NB4 (cell line): Measurements from ENCODE around the gene CYFIP2.

Experiments
- DNase-seq: peaks from one replicate; pipeline ENCODE4 v3.0.0; 2010; ENCODE audit warnings: low read depth
- H3K4me3 ChIP-seq: one replicate; pipeline ENCODE4 v1.5.1; 2011; ENCODE audit warnings: mild to moderate bottlenecking, low read depth, low read length, moderate library complexity
- MAX ChIP-seq: IDR thresholded peaks from 2 replicates; pipeline ENCODE4 v1.6.1; 2011; ENCODE audit warnings: low read depth, low read length
- MYC ChIP-seq: IDR thresholded peaks from 2 replicates; pipeline ENCODE4 v1.6.1; 2011; ENCODE audit warnings: low read depth, low read length
- POLR2A ChIP-seq: IDR thresholded peaks from 2 replicates; pipeline ENCODE4 v1.6.1; 2011; ENCODE audit warnings: mild to moderate bottlenecking; ENCODE audit not compliant: insufficient read length; ENCODE audit errors: extremely low read depth
- TF ChIP-seq, protein P1 (sequence below): IDR thresholded peaks from one replicate; pipeline ENCODE4 v1.5.1; 2012; ENCODE audit warnings: low read depth, low read length

CYFIP2 gene

GRCh38 chr5:157322581-157322980 lies 56.7 kb downstream of the CYFIP2 start:
- no peak for TF ChIP-seq POLR2A
- no peak for TF ChIP-seq MAX
- no peak for TF ChIP-seq MYC
- TF ChIP-seq, protein P1, sequence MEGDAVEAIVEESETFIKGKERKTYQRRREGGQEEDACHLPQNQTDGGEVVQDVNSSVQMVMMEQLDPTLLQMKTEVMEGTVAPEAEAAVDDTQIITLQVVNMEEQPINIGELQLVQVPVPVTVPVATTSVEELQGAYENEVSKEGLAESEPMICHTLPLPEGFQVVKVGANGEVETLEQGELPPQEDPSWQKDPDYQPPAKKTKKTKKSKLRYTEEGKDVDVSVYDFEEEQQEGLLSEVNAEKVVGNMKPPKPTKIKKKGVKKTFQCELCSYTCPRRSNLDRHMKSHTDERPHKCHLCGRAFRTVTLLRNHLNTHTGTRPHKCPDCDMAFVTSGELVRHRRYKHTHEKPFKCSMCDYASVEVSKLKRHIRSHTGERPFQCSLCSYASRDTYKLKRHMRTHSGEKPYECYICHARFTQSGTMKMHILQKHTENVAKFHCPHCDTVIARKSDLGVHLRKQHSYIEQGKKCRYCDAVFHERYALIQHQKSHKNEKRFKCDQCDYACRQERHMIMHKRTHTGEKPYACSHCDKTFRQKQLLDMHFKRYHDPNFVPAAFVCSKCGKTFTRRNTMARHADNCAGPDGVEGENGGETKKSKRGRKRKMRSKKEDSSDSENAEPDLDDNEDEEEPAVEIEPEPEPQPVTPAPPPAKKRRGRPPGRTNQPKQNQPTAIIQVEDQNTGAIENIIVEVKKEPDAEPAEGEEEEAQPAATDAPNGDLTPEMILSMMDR, result no peak
- DNase-seq, result no peak
- no peak overlapping the region for H3K4me3 ChIP-seq

GRCh38 chr5:157323107-157323706 lies 57.3 kb downstream of the CYFIP2 start:
- no peak overlapping the region for H3K4me3 ChIP-seq
- no peak for TF ChIP-seq MAX
- TF ChIP-seq, protein P1, result peak; percentile 39
- DNase-seq, result no peak

- DNase-seq, result peak; percentile 33
- TF ChIP-seq, protein P1, result peak; percentile 30
- no peak for TF ChIP-seq MAX
- H3K4me3 ChIP-seq, result no peak overlapping the region
These were observed 58.3 kb downstream of the CYFIP2 start for GRCh38 chr5:157324237-157324636.

DNA sequence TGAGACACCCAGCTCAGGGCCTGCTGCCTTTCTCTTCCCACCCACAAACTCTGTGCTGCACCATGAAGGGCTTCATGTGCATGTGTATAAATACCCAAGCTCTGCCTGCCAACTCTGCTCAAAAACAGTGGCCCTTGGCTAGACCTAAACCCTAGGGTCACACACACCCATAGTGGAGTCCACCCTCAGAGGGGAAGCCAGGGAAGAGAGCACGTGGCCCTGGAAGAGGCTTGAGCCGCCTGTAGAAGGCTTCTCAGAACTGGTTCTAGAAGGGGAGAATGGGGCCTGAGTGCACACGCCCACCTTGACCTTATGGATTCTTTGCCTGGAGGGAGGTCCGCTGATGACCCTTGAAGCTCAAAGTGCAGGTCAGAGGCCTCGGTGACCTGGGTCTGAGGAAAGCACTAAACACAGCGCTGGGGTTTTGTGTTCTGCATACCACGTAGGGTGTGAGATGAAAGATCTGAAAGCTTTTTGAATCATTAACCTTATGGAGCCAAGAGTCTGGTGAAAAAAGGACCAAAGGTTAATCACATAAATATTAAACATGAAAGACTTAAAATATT lies 60.6 kb downstream of the CYFIP2 start:
- TF ChIP-seq, protein P1, result no peak
- no peak for TF ChIP-seq POLR2A
- TF ChIP-seq MYC, result no peak
- no peak for TF ChIP-seq MAX
- DNase-seq, result no peak
- H3K4me3 ChIP-seq, result no peak overlapping the region

DNA sequence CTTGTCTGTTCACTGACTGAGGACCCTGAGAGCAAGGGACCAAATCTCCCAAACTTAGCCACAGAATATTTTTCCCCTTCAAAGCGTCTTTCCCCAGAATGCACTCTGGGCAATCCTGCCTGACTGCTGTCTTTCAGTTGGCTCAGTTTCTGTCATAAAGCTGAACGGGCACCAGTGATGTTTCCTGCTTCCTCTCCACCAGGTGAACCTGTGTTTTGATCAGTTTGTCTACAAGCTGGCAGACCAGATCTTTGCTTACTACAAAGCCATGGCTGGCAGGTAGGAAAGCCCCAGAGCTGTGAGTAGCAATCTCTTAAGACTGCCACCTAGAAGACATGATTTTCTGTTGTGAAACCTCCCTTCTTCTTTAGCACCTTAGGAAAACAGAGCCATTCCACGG lies 61.8 kb downstream of the CYFIP2 start:
- H3K4me3 ChIP-seq, result peak overlapping the region; percentile 38
- no peak for DNase-seq
- no peak for TF ChIP-seq POLR2A
- TF ChIP-seq MYC, result no peak
- no peak for TF ChIP-seq MAX
- TF ChIP-seq, protein P1, result no peak
